Activated CD8-positive, alpha-beta T cell treated with anti-CD3 and anti-CD28 coated beads, Interleukin-2, amount 10 ng/mL, durations not matched to agents 7 days and 5 days (primary cell): ENCODE data around the gene KPNB1. TPM values are rescaled to one million over a fixed set of nuclear protein-coding genes. Genes with fewer than 3 reads are reported as not detected.

Experiments
- ATAC-seq: fragments of 150-1000 bp; cut with Tn5 transposase; one replicate; pipeline ENCODE4 v1.10.0; 2021; ENCODE audit warnings: moderate library complexity
- CTCF ChIA-PET: fragments of 350-600 bp; sonication (Branson Sonifier 250); formaldehyde crosslinking; loops from one replicate; lab custom pipeline; 2021; ENCODE audit warnings: antibody characterized with exemption; lab: Charles Lee
- POLR2A ChIA-PET: fragments of 350-600 bp; sonication (Branson Sonifier 250); formaldehyde crosslinking; loops from one replicate; lab custom pipeline; 2021; ENCODE audit warnings: antibody characterized with exemption; lab: Charles Lee
- DNase-seq: peaks from one replicate; pipeline ENCODE4 v3.0.0-alpha.2; 2020
- H3K27ac Mint-ChIP-seq: one replicate; pipeline ENCODE4 v1.8.0; 2021; ENCODE audit warnings: mild to moderate bottlenecking, mixed read lengths
- H3K27me3 Mint-ChIP-seq: one replicate; pipeline ENCODE4 v1.8.0; 2021; ENCODE audit warnings: low read depth, mixed read lengths
- H3K36me3 Mint-ChIP-seq: one replicate; pipeline ENCODE4 v1.8.0; 2021; ENCODE audit warnings: low read depth, mixed read lengths
- H3K4me1 Mint-ChIP-seq: one replicate; pipeline ENCODE4 v1.8.0; 2021; ENCODE audit warnings: low read depth, mixed read lengths
- H3K4me3 Mint-ChIP-seq: one replicate; pipeline ENCODE4 v1.8.0; 2021; ENCODE audit warnings: mild to moderate bottlenecking, mixed read lengths
- H3K9me3 Mint-ChIP-seq: one replicate; pipeline ENCODE4 v1.8.0; 2022; ENCODE audit warnings: mixed read lengths; ENCODE audit not compliant: insufficient read depth
- total RNA-seq, 2 experiments: library from RNA; stranded (reverse); gene quantifications; one replicate each; pipeline ENCODE4 v1.2.3, GENCODE V29; 2021

Gene KPNB1
- total RNA-seq, 2 experiments from 2014 or later: 413 to 427 TPM

- peaks cover 27% of the 10 kb centered on the region for H3K4me1 Mint-ChIP-seq
- POLR2A ChIA-PET: interaction anchor here (0.7 to 1.6 kb wide), 6 partner anchors 9 to 126 kb away, joined by 3 to 6 read pairs (median 4); no protein-coding TSS in a partner anchor
- DNase-seq: no peak
- H3K27ac Mint-ChIP-seq: no peak overlapping the region
- CTCF ChIA-PET: interaction anchor here (0.7 to 2.6 kb wide), 11 partner anchors 8 to 98 kb away, joined by 3 to 12 read pairs (median 4); partner anchors contain the start of gene TBX21
- H3K9me3 Mint-ChIP-seq: no peaks in the 10 kb centered on the region
- ATAC-seq: no peak
- no peaks in the 10 kb centered on the region for H3K36me3 Mint-ChIP-seq
- no peak overlapping the region for H3K4me3 Mint-ChIP-seq
- no peaks in the 10 kb centered on the region for H3K27me3 Mint-ChIP-seq
Observed at GRCh38 chr17:47692137-47692894, 42.6 kb downstream of the KPNB1 start.

GRCh38 chr17:47692895-47693730 is 43.4 kb downstream of the KPNB1 start:
- H3K4me1 Mint-ChIP-seq: peaks cover 27% of the 10 kb centered on the region

GRCh38 chr17:47693731-47694580 is 44.2 kb downstream of the KPNB1 start, which contains the start of gene TBKBP1:
TSS of gene TBKBP1 (plus strand) at chr17:47694161. CDS start at chr17:47696113, 1,952 bp downstream.
- H3K27ac Mint-ChIP-seq: peak within 1 kb of the TSS; percentile 46
- H3K27me3 Mint-ChIP-seq: no peaks in the 10 kb centered on the region
- CTCF ChIA-PET: interaction anchor here (0.9 to 1.7 kb wide), 3 partner anchors 23 to 48 kb away, joined by 3 to 7 read pairs (median 3); no protein-coding TSS in a partner anchor
- DNase-seq (peak; percentile 52), ATAC-seq (peak; percentile 35)
- H3K4me3 Mint-ChIP-seq: peak within 1 kb of the TSS; percentile 77
- peaks cover 31% of the 10 kb centered on the region for H3K4me1 Mint-ChIP-seq
- no peaks in the 10 kb centered on the region for H3K9me3 Mint-ChIP-seq
- no peaks in the 10 kb centered on the region for H3K36me3 Mint-ChIP-seq
- POLR2A ChIA-PET: interaction anchor here (0.7 to 1.6 kb wide), 2 partner anchors 10 to 29 kb away, joined by 3 to 5 read pairs; no protein-coding TSS in a partner anchor

More at GRCh38 chr17:47692895-47693730, 43.4 kb downstream of the KPNB1 start:
- no peaks in the 10 kb centered on the region for H3K9me3 Mint-ChIP-seq
- H3K4me3 Mint-ChIP-seq: peak overlapping the region; percentile 77
- ChIA-PET CTCF (interaction anchor here (0.7 to 2.6 kb wide), 12 partner anchors 8 to 97 kb away, joined by 3 to 12 read pairs (median 4); partner anchors contain the start of gene TBX21), POLR2A (interaction anchor here (0.7 to 1.6 kb wide), 6 partner anchors 8 to 125 kb away, joined by 3 to 6 read pairs (median 4); no protein-coding TSS in a partner anchor)
- ATAC-seq (no peak), DNase-seq (no peak)
- no peaks in the 10 kb centered on the region for H3K36me3 Mint-ChIP-seq
- peak overlapping the region; percentile 46 for H3K27ac Mint-ChIP-seq
- no peaks in the 10 kb centered on the region for H3K27me3 Mint-ChIP-seq

- Mint-ChIP-seq H3K4me1 (peaks cover 37% of the 10 kb centered on the region), H3K27me3 (no peaks in the 10 kb centered on the region), H3K9me3 (no peaks in the 10 kb centered on the region), H3K4me3 (peak overlapping the region; percentile 45), H3K27ac (peak overlapping the region; percentile 9), H3K36me3 (no peaks in the 10 kb centered on the region)
- ChIA-PET CTCF (no interaction called here), POLR2A (interaction anchor here (0.7 kb wide), 1 partner anchor 11 kb away, joined by 3 read pairs; no protein-coding TSS in a partner anchor)
- ATAC-seq (peak; percentile 20), DNase-seq (peak; percentile 37)
Observed at GRCh38 chr17:47694581-47695428, 45.1 kb downstream of the KPNB1 start.

GRCh38 chr17:47695429-47696376 is 46.0 kb downstream of the KPNB1 start:
- ChIA-PET CTCF (interaction anchor here (1.0 kb wide), 1 partner anchor 95 kb away, joined by 3 read pairs; no protein-coding TSS in a partner anchor), POLR2A (no interaction called here)
- DNase-seq (no peak), ATAC-seq (no peak)
- H3K27ac Mint-ChIP-seq: no peak overlapping the region
- peak overlapping the region; percentile 45 for H3K4me3 Mint-ChIP-seq
- no peaks in the 10 kb centered on the region for H3K27me3 Mint-ChIP-seq
- H3K9me3 Mint-ChIP-seq: no peaks in the 10 kb centered on the region
- no peaks in the 10 kb centered on the region for H3K36me3 Mint-ChIP-seq
- H3K4me1 Mint-ChIP-seq: peaks cover 40% of the 10 kb centered on the region

- no peak for ATAC-seq
Observed at GRCh38 chr17:47696717-47697642, 47.3 kb downstream of the KPNB1 start.

GRCh38 chr17:47697906-47698711 is 48.4 kb downstream of the KPNB1 start:
- no peaks in the 10 kb centered on the region for H3K9me3 Mint-ChIP-seq
- no peaks in the 10 kb centered on the region for H3K36me3 Mint-ChIP-seq
- peaks cover 51% of the 10 kb centered on the region for H3K4me1 Mint-ChIP-seq
- DNase-seq (no peak), ATAC-seq (no peak)
- ChIA-PET POLR2A (interaction anchor here (1.1 to 1.2 kb wide), 2 partner anchors 35 to 49 kb away, joined by 3 to 6 read pairs; partner anchors contain the start of gene TBX21), CTCF (interaction anchor here (0.7 to 12.8 kb wide), 18 partner anchors 9 to 272 kb away, joined by 3 to 474 read pairs (median 6); partner anchors contain the start of gene TBX21)
- no peak overlapping the region for H3K27ac Mint-ChIP-seq
- H3K27me3 Mint-ChIP-seq: no peaks in the 10 kb centered on the region
- H3K4me3 Mint-ChIP-seq: no peak overlapping the region

More at GRCh38 chr17:47696717-47697642, 47.3 kb downstream of the KPNB1 start:
- H3K4me1 Mint-ChIP-seq: peaks cover 50% of the 10 kb centered on the region
- H3K36me3 Mint-ChIP-seq: no peaks in the 10 kb centered on the region
- H3K27me3 Mint-ChIP-seq: no peaks in the 10 kb centered on the region
- H3K27ac Mint-ChIP-seq: peak overlapping the region; percentile 10
- ChIA-PET POLR2A (interaction anchor here (0.9 to 1.2 kb wide), 2 partner anchors 36 kb away, joined by 4 to 6 read pairs; partner anchors contain the start of gene TBX21), CTCF (interaction anchor here (0.6 to 12.8 kb wide), 15 partner anchors 9 to 1155 kb away, joined by 3 to 474 read pairs (median 6); partner anchors contain the start of gene TBX21)
- DNase-seq: no peak
- H3K4me3 Mint-ChIP-seq: no peak overlapping the region
- H3K9me3 Mint-ChIP-seq: no peaks in the 10 kb centered on the region
